ENCODE measurements around the gene ADCY4.

The ADCY4 gene

GRCh38 chr14:24338843-24339242, 4.0 kb upstream of the ADCY4 start:
- no peak for DNase-seq

- DNase-seq = no peak
Observed at GRCh38 chr14:24337824-24338175, 2.9 kb upstream of the ADCY4 start.

- DNase-seq = no peak
Observed at GRCh38 chr14:24337144-24337823, 2.4 kb upstream of the ADCY4 start.

DNA sequence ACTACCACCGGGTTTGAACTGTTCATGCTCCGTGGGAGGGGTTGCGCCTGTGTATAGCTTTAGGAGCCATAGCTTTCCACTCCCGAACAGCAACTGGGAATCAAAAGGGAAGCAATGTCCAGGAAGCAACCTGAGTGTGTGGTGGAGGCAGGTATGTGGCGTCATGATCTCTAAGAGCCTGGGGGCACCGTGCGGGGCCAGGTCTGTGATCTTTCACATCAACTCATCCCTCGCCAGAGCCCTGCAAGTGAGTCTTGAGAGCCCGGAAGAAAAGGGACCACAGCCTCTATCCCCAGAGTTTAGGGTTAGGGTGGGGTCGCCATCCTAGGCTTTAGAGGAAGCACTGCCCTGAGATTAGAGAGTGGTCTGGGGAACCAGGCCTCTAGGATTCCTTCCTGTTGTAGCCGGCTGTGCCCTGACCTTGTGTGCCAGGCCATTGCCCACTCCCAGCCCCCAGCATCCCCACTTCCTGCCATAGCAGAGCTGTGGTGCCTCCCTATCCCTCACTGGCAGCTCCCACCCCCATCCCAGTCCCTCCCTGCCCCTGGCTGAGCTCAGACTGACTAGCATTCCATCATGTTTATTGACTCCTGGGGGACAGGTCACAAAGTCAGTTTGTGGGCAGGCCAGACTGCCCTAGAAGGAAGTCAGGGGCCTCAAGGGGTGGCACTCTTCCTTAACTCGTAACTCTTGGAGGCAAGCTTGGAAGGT, 745 bp upstream of the ADCY4 start:
- DNase-seq = no peak

DNA sequence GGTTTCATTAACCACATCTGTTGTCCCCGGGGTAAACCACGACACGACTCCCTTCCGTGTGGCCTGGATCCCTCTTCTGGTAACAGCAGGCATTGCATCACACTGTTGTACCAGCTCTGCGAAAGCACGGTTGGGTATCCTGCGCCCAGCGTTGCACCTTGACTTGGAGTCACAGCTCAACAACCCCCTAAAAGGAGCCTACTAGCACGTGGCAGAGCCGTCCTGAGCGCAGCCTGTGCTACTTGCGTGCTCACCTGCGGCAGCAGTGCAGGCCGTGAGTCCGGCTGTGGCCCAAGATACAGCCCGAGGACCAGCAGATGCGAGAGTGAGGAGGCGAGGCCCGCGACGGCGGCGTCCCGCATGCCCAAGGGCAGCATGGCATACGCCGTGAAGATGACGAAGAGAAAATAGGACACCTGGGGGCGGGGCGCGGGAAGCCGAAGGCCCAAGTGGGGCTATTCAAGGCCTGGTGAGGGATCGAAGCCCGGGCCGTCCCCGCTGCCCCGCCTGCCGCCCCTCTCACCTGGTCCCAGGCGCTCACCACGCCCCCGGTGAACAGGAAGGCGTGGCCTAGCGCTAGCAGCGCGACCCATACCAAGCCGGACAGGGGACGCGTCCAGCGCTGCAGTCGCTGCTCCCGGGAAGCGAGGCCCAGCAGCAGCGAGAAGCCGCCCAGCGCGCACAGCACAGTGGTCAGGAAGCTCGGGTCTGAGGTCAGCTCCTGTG, 2.4 kb downstream of the ADCY4 start:
- peak; percentile 85 for DNase-seq

DNA sequence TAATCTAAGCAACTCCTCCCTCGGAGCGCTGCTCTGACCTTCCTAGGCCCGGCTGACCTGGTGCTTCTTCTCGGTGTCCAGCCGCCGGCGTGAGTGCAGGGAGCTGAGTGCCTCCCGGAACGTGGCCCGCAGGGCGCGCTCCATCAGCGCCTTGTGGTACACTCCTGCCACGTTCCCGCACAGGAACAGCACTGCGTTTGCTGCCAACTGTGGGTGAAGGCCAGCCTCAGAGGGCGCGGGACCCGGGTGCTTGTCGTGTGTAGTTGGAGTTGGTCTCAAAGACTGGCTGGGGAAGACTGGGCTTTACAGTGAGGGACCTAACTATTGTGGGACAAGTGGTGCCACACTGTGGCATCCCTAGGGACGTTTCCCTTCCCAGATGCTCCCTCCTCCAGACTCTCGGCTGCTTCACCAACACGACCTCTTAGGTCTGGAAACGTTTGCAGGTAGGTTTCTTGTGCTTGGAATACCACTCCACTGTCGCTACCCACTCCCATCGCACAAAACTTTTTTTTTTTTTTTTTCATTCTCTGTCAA, 3.1 kb downstream of the ADCY4 start:
- no peak for DNase-seq

DNA sequence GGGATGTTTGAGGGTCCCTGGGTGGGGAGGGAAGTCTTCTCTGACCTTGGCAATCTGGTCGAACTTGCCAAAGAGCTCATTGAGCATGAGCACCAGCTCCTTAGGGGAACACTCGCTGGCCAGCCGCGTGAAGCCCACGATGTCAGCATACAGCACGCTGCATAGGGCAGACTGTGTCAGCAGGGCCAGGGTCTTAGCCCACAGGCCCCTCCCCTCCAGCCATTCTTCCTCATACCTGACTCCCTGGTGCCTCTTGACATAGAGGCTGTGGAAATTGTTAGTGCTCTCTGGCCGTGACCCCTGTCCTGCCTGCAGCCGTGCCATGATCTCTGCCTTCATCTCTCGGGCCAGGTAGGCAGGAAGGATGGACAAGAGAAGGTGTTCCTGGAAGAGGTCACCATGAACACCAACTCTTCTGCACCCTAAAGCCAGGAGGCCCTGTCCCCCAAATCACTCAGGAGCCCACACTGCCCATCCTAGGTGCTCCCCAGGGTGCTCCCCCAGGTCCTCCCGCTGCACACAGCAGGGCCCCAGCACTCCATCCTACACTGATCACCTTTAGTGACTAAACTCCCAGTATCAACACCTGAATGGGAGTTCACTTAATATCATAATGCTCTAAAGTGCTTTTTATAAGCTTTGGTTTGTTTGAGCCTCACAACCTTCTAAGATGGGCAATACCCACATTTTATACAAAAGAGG, 3.7 kb downstream of the ADCY4 start:
- no peak for DNase-seq

DNA sequence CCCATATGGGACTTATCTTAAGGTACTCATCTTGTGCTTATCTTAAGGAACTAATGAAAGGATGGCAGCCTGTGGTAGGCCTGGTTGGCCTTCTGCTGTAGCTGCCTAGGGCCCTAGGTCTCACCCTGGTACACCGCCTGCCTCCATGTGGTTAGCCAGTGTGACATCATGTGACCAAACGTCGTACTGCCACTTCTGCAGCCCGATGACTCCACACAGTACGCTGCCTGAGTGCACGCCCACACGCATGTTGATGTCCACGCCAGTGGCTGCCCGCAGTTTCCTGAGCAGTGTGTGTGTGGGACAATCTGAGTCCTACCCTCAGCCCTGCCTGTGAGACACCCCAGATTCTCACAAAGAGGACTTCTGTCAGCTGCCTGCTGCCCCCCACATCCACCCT, 5.1 kb downstream of the ADCY4 start:
- no peak for DNase-seq

GRCh38 chr14:24329073-24329663, 5.7 kb downstream of the ADCY4 start:
- DNase-seq = no peak

DNA sequence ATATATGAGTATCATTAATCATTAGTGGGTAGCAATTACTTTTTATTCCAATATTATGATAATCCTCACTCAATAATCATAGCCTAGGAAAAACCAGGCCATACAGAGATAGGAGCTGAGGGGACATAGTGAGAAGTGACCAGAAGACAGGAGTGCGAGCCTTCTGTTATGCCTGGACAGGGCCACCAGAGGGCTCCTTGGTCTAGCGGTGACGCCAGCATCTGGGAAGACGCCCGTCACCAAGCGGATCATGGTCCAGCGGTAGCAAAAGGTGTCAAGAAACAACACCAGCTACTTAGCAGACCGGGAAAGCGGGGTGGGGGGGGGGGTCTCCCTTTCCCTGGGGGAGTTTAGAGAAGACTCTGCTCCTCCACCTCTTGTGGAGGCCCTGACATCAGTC, 7.0 kb downstream of the ADCY4 start:
- DNase-seq = peak; percentile 47

DNA sequence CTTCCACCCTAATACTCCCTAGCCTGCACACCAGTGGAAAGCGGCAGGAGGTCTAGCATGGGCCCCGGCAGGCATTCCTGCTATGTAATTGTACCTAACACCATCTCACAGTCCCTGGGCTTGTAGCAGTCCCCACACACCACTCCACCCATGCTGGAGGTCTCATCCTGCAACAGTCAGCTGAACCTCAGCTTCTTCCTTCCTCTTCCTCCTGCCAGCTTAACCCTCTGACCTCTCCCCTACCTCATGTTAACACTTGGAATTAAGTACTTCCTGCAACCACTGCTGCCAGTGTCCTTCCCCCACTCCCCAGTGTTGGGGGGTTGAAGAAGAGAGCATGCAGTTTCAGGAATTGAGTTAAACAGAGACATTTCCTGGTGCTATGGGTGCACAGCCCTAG, 7.6 kb downstream of the ADCY4 start:
- DNase-seq = no peak

DNA sequence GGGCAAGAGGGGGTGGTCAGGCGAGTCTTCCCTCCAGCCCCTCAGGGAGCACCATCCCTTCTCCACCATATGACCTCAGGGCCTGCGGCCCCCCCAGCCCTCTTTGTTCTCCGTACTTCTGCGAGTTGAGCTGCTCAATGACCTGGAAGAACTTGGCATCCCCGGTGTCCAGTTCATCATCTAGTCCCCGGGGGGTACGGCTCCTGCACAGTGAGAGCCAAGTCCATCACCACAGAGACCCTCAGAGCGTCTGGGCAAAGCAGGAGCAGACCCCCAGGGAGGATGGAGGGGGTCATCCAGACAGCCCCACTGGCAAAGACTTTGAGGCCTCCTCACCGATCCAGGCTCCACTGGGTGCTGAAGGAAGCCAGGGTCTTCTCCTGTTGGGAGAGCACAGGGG, 8.9 kb downstream of the ADCY4 start:
- DNase-seq = no peak

- no peak for DNase-seq
Observed at GRCh38 chr14:24325041-24325530, 9.8 kb downstream of the ADCY4 start.

DNA sequence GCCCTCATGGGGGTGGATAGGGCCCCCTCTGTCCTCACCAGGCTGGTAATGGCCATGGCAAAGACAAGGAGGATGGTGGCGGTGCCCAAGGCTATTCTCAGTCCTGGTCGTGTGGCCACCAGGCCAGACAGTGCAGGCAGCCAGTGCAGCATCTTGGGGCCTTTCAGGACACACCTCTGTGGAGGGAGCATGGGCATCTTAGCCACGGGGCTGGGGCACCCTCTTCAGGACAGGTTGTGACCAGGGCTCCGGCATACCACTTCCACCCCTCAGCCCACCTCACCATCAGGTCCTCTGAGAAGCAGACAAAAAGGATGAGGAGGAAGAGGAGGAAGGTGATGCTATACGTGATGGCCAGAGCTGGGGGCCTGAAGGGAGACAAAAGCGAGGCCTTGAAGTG, 10.8 kb downstream of the ADCY4 start:
- no peak for DNase-seq

GRCh38 chr14:24323341-24323740, 11.5 kb downstream of the ADCY4 start:
- no peak for DNase-seq

DNA sequence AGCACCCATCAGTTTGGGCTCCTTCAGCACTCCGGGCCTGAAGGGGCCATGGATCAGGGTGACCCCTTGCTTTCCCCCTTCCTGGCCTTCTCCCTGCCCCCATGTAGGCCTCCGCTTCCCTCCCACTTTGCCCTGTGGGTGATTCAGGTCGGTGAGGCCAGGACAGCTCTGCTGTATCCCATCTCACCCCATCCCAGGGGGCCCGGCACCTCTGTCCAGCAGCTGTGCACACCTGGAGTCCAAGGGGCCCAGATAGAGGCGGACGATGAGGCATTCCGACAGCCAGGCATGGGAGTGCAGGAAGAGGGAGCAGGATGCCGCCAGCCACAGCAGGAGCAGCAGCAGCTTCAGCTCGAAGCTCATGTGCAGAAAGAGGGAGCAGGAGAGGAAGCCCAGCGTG, 12.2 kb downstream of the ADCY4 start:
- DNase-seq = no peak

GRCh38 chr14:24321212-24321975, 13.5 kb downstream of the ADCY4 start:
- DNase-seq = no peak

GRCh38 chr14:24317141-24317928, 17.5 kb downstream of the ADCY4 start:
- no peak for DNase-seq

DNA sequence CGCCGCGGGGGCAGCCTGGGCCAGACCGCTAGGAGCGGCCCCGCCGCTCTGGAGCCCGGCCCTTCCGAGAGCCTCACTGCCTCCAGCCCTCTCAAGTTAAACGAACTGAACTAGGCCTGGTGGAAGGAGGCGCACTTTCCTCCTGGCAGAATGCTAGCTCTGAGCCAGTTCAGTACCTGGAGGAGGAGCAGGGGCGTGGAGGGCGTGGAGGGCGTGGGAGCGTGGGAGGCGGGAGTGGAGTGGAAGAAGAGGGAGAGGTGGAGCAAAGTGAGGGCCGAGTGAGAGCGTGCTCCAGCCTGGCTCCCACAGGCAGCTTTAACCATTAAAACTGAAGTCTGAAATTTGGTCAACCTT, 18.3 kb downstream of the ADCY4 start:
- DNase-seq = no peak

DNA sequence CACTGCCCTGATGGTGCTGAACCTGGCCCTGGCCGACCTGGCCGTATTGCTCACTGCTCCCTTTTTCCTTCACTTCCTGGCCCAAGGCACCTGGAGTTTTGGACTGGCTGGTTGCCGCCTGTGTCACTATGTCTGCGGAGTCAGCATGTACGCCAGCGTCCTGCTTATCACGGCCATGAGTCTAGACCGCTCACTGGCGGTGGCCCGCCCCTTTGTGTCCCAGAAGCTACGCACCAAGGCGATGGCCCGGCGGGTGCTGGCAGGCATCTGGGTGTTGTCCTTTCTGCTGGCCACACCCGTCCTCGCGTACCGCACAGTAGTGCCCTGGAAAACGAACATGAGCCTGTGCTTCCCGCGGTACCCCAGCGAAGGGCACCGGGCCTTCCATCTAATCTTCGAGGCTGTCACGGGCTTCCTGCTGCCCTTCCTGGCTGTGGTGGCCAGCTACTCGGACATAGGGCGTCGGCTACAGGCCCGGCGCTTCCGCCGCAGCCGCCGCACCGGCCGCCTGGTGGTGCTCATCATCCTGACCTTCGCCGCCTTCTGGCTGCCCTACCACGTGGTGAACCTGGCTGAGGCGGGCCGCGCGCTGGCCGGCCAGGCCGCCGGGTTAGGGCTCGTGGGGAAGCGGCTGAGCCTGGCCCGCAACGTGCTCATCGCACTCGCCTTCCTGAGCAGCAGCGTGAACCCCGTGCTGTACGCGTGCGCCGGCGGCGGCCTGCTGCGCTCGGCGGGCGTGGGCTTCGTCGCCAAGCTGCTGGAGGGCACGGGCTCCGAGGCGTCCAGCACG, 18.9 kb downstream of the ADCY4 start:
- DNase-seq = peak; percentile 67
